ENCODE results near the gene DENND1A. TPM values are rescaled to one million over a fixed set of nuclear protein-coding genes. Genes with fewer than 3 reads are reported as not detected.

The DENND1A gene
- total RNA-seq, 4 donors from 2014 or later = 19.2 to 26.9 (median 24.0) TPM

- Histone ChIP-seq H3K27ac (replicated peaks in 1 of 4) (no peak overlapping the region), H3K27me3 (no peaks in the 10 kb centered on the region), H3K9me3 (no peaks in the 10 kb centered on the region), H3K4me1 (no peaks in the 10 kb centered on the region), H3K4me3 (no peak overlapping the region), H3K36me3 (peaks cover 28 to 73% (median 39%) of the 10 kb centered on the region in 4 donors)
- no peak for DNase-seq (ENCODE audit: extremely low spot score)
- TF ChIP-seq, protein P1, sequence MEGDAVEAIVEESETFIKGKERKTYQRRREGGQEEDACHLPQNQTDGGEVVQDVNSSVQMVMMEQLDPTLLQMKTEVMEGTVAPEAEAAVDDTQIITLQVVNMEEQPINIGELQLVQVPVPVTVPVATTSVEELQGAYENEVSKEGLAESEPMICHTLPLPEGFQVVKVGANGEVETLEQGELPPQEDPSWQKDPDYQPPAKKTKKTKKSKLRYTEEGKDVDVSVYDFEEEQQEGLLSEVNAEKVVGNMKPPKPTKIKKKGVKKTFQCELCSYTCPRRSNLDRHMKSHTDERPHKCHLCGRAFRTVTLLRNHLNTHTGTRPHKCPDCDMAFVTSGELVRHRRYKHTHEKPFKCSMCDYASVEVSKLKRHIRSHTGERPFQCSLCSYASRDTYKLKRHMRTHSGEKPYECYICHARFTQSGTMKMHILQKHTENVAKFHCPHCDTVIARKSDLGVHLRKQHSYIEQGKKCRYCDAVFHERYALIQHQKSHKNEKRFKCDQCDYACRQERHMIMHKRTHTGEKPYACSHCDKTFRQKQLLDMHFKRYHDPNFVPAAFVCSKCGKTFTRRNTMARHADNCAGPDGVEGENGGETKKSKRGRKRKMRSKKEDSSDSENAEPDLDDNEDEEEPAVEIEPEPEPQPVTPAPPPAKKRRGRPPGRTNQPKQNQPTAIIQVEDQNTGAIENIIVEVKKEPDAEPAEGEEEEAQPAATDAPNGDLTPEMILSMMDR (IDR thresholded peaks at IDR 0.05) = no peak
- WGBS = 94% methylated on average over 8 of the region's 8 CpGs
- intact Hi-C loops (cut with DNase I) = no loop called here
Observed at GRCh38 chr9:123423311-123423640, 506.6 kb downstream of the DENND1A start.

DNA sequence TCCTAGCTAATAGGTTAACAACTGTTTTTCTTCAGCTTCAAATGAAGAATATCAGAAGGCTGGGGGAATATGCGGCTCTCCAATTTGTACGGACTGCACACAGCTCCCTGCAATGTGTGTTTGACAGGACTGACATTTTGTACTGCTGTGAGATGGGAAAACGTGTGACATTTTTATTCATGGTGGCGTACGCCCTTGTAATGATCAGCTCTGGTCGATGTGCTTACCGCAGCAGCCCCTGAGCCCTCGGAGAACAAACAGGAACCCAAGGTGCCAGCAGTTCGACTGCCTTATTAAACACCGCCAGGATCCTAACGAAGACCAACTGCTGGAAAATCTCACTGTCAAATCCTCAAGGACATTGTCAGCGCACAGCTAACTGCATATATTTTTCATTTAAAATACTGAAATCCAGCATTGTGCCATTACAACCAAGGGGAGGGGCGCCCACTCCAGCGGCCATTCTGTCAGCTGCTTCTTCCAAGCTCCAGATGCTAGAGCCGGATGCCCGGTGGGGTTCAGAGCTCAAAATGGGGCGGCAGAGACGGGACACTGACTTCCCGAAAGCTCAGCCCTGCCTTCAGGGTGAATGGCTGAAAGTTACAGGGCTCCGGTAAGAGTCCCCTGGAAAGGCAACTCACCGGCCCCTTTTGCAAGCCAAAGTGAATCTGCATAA is 507.2 kb downstream of the DENND1A start:
- Histone ChIP-seq H3K4me3 (no peak overlapping the region), H3K27me3 (no peaks in the 10 kb centered on the region), H3K36me3 (peaks cover 32 to 75% (median 40%) of the 10 kb centered on the region in 4 donors), H3K27ac (replicated peaks in 1 of 4) (no peak overlapping the region), H3K9me3 (no peaks in the 10 kb centered on the region), H3K4me1 (no peaks in the 10 kb centered on the region)
- no peak for DNase-seq (ENCODE audit: extremely low spot score)
- intact Hi-C loops (cut with DNase I) = no loop called here
- no peak for TF ChIP-seq POLR2A (IDR thresholded peaks at IDR 0.05; ENCODE audit: low read depth)
- 76% methylated on average over 14 of the region's 21 CpGs for WGBS

GRCh38 chr9:123421801-123422455 is 508.0 kb downstream of the DENND1A start:
- no peak for DNase-seq (ENCODE audit: extremely low spot score)
- Histone ChIP-seq H3K36me3 (peaks cover 27 to 71% (median 38%) of the 10 kb centered on the region in 4 donors), H3K27ac (replicated peaks in 1 of 4) (no peak overlapping the region), H3K27me3 (no peaks in the 10 kb centered on the region), H3K4me1 (no peaks in the 10 kb centered on the region), H3K4me3 (no peak overlapping the region), H3K9me3 (no peaks in the 10 kb centered on the region)
- WGBS = 87% methylated on average over 8 of the region's 8 CpGs
- intact Hi-C loops (cut with DNase I) = no loop called here
- TF ChIP-seq POLR2AphosphoS5 (IDR thresholded peaks at IDR 0.05) = no peak
- TF ChIP-seq POLR2A (IDR thresholded peaks at IDR 0.05; ENCODE audit: low read depth) = no peak
- TF ChIP-seq EP300 (IDR thresholded peaks at IDR 0.05) = no peak
- TF ChIP-seq, protein P1 (IDR thresholded peaks at IDR 0.05) = no peak

DNA sequence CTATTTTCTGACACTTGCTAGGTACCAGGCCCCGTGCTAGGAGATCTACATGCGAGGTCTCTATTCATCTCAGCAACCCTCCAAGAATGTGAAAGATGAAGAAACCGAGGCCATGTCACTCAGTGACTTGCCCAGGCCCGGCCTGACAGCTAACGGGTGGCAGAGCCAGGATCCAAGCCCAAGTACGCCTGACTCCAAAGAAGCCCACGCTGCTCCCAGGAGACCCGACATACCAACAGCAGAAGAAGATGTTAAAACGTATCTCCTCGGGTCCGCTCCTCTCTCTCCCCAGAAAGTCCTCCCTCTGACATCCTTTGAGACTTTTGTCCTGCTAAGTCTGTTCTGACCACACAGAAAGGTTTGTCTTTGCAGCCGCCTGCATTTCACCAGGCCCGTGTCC is 508.7 kb downstream of the DENND1A start:
- no peak for DNase-seq (ENCODE audit: extremely low spot score)
- 91% methylated on average over 13 of the region's 13 CpGs for WGBS
- H3K4me1 ChIP-seq = no peaks in the 10 kb centered on the region

DNA sequence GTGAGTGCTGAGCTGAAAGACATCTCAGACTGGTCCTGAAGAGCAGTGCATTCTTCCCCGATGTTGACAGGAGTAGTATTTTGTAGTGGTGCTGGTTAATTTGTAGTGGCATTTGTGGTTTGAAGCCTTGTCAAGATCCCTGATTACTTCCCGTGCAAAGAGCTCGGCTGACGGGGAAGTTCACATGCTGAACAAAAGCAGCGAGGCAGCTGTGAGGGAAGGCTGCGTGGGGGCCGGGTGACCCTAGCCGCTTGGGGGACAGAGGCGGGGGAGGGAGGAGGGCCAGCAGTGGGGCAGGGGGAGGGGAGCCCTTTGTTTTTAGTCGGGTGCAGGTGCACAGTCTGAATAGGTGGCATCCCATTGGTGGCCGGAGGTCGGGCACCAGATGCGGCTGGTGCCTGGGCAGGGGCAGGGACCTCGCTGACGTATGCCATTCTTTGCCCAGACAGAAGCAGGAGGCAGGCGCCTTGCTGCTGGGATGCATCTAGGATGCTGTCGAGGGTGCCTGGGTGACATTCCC is 509.3 kb downstream of the DENND1A start:
- H3K36me3 ChIP-seq = peaks cover 24 to 70% (median 40%) of the 10 kb centered on the region in 4 donors
- H3K4me1 ChIP-seq = no peaks in the 10 kb centered on the region
- 86% methylated on average over 8 of the region's 17 CpGs for whole genome bisulfite sequencing
- intact Hi-C loops (cut with DNase I) = no loop called here
- no peaks in the 10 kb centered on the region for H3K9me3 ChIP-seq
- TF ChIP-seq, protein P1 (IDR thresholded peaks at IDR 0.05) = no peak
- TF ChIP-seq POLR2AphosphoS5 (IDR thresholded peaks at IDR 0.05) (no peak), POLR2A (IDR thresholded peaks at IDR 0.05; ENCODE audit: low read depth) (no peak), EP300 (IDR thresholded peaks at IDR 0.05) (no peak)
- no peak for DNase-seq (ENCODE audit: extremely low spot score)
- H3K27me3 ChIP-seq = no peaks in the 10 kb centered on the region
- no peak overlapping the region for H3K27ac ChIP-seq (replicated peaks in 1 of 4)
- no peak overlapping the region for H3K4me3 ChIP-seq

More for the DNA sequence above, 508.7 kb downstream of the DENND1A start:
- H3K36me3 ChIP-seq = peaks cover 25 to 70% (median 38%) of the 10 kb centered on the region in 4 donors
- no peak overlapping the region for H3K4me3 ChIP-seq
- intact Hi-C loops (cut with DNase I) = no loop called here
- no peak overlapping the region for H3K27ac ChIP-seq (replicated peaks in 1 of 4)
- TF ChIP-seq EP300 (IDR thresholded peaks at IDR 0.05) (no peak), POLR2A (IDR thresholded peaks at IDR 0.05; ENCODE audit: low read depth) (no peak), POLR2AphosphoS5 (IDR thresholded peaks at IDR 0.05) (no peak)
- TF ChIP-seq, protein P1 (IDR thresholded peaks at IDR 0.05) = no peak
- H3K27me3 ChIP-seq = no peaks in the 10 kb centered on the region
- H3K9me3 ChIP-seq = no peaks in the 10 kb centered on the region
